Measurements from ENCODE around the gene TPI1. TPM values are rescaled to one million over a fixed set of nuclear protein-coding genes. Genes with fewer than 3 reads are reported as not detected.
"Not testable (repeated sequence)": the region's sequence is repeated elsewhere in the genome, so short reads cannot be mapped to it uniquely, and the experiment has no call there.

Gene TPI1
- total and polyA plus RNA-seq, 4 donors = 190 to 547 (median 396) TPM

- Histone ChIP-seq H3K9ac (ENCODE audit: low read depth in 1 of 2, low read length in 2 of 2) (no peak overlapping the region), H3K36me3 (ENCODE audit: control insufficient read depth in 4 of 4, insufficient read depth in 3 of 4, low read depth in 1 of 4, low read length in 3 of 4) (peaks cover 0 to 7% (median 3%) of the 10 kb centered on the region in 4 donors), H3K9me3 (ENCODE audit: control insufficient read depth in 4 of 4, low read length in 3 of 4) (no peaks in the 10 kb centered on the region), H3K4me3 (ENCODE audit: low read depth in 1 of 3, low read length in 3 of 3) (no peak overlapping the region), H3K27ac (ENCODE audit: low read depth in 1 of 2, low read length in 2 of 2) (no peak overlapping the region), H3K4me1 (ENCODE audit: control insufficient read depth in 4 of 4, insufficient read depth in 4 of 4, low read length in 3 of 4) (peaks cover 2 to 14% (median 8%) of the 10 kb centered on the region in 4 donors), H3K27me3 (ENCODE audit: control insufficient read depth in 4 of 4, insufficient read depth in 4 of 4, low read length in 3 of 4) (no peaks in the 10 kb centered on the region)
- TF ChIP-seq FOXA1 (IDR thresholded peaks at IDR 0.05) (no peak), ATF3 (IDR thresholded peaks at IDR 0.05) (no peak), TAF1 (conservative IDR thresholded peaks at IDR 0.05) (no peak), SP1 (IDR thresholded peaks at IDR 0.05) (no peak), REST (IDR thresholded peaks at IDR 0.05) (no peak), HNF4A (conservative IDR thresholded peaks at IDR 0.05) (no peak), MAX (IDR thresholded peaks at IDR 0.05) (no peak)
- 88% methylated on average over 2 of the region's 2 CpGs for WGBS
- DNase-seq (ENCODE audit: low spot score) = no peak
Measured at GRCh38 chr12:6888360-6888759, 21.0 kb downstream of the TPI1 start.

GRCh38 chr12:6888794-6889193, 21.5 kb downstream of the TPI1 start:
- DNase-seq (ENCODE audit: low spot score); H3K27ac ChIP-seq (ENCODE audit: low read depth in 1 of 2, low read length in 2 of 2); H3K9ac ChIP-seq (ENCODE audit: low read depth in 1 of 2, low read length in 2 of 2); H3K9me3 ChIP-seq (ENCODE audit: control insufficient read depth in 4 of 4, low read length in 3 of 4); H3K4me3 ChIP-seq (ENCODE audit: low read depth in 1 of 3, low read length in 3 of 3); H3K27me3 ChIP-seq (ENCODE audit: control insufficient read depth in 4 of 4, insufficient read depth in 4 of 4, low read length in 3 of 4); H3K36me3 ChIP-seq (ENCODE audit: control insufficient read depth in 4 of 4, insufficient read depth in 3 of 4, low read depth in 1 of 4, low read length in 3 of 4): not testable (repeated sequence)
- TF ChIP-seq HNF4A (conservative IDR thresholded peaks at IDR 0.05) = peak in 1 of 2 donors; percentile 17
- 34% methylated on average over 7 of the region's 7 CpGs for WGBS
- peaks cover 2 to 14% (median 8%) of the 10 kb centered on the region in 4 donors for H3K4me1 ChIP-seq (ENCODE audit: control insufficient read depth in 4 of 4, insufficient read depth in 4 of 4, low read length in 3 of 4)

- WGBS = 96% methylated on average over 21 of the region's 21 CpGs
- H3K4me1 ChIP-seq (ENCODE audit: control insufficient read depth in 4 of 4, insufficient read depth in 4 of 4, low read length in 3 of 4) = peaks cover 2 to 14% (median 8%) of the 10 kb centered on the region in 4 donors
- H3K27me3 ChIP-seq (ENCODE audit: control insufficient read depth in 4 of 4, insufficient read depth in 4 of 4, low read length in 3 of 4); H3K36me3 ChIP-seq (ENCODE audit: control insufficient read depth in 4 of 4, insufficient read depth in 3 of 4, low read depth in 1 of 4, low read length in 3 of 4); H3K4me3 ChIP-seq (ENCODE audit: low read depth in 1 of 3, low read length in 3 of 3); H3K9me3 ChIP-seq (ENCODE audit: control insufficient read depth in 4 of 4, low read length in 3 of 4); DNase-seq (ENCODE audit: low spot score): not testable (repeated sequence)
- H3K9ac ChIP-seq (ENCODE audit: low read depth in 1 of 2, low read length in 2 of 2) = peak overlapping the region in 1 of 2 donors; percentile 96
- H3K27ac ChIP-seq (ENCODE audit: low read depth in 1 of 2, low read length in 2 of 2) = peak overlapping the region; percentile 81 to 95
Measured at GRCh38 chr12:6889775-6890573, 22.6 kb downstream of the TPI1 start.

Measured in liver (tissue), 9 donors.